SHP77 treated with DMSO at 0.1 percent for 48 hours (cell line): Measurements from ENCODE around the gene MLLT1.

ENCODE experiments used
- DNase-seq: peaks from one replicate; lab custom pipeline; 2025; lab: John Stamatoyannopoulos, UW

Gene MLLT1

DNA sequence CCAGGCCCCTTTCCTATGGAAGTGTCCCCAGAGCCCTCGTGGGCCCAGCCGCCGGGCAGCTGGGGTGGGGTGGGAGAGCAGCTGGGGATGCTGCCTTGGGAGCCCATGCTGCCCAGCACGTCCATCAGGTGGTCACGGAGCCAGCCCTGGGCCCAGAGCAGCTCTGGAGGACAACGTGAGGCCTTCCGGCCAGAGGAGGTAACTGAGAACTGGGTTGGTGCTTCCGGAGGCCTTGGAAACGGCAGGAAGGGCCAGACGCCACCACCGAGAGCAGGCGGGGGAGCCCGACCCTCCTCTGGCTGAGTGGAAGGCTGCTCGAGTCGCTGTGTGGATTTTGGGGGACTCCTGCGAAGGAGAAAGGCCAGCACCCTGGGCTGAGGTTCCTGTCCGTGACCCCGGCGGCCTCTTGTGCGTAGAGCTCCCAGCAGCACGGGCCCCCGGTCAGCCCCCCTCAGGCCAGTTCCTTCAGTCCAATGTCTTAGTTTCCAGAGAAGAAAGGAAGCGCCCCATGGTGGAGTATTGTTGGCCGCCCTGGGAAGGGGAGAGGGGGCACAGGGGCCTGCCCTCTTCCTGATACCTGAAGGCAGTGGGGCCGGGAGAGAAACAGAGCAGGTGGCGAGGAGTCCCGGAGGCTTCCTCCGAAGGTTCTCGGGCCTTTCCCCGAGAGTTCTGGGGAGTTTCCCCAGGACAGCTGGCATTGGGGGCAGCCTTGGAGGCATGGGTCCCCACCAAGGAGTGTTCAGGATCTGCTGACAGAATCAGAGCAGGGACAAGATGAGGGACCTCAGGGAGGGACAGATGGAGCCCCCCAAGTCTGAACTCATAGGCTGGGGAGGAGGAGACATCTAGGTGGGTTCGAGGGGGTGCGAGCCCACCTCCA is 68.8 kb downstream of the MLLT1 start:
- DNase-seq, result no peak

DNA sequence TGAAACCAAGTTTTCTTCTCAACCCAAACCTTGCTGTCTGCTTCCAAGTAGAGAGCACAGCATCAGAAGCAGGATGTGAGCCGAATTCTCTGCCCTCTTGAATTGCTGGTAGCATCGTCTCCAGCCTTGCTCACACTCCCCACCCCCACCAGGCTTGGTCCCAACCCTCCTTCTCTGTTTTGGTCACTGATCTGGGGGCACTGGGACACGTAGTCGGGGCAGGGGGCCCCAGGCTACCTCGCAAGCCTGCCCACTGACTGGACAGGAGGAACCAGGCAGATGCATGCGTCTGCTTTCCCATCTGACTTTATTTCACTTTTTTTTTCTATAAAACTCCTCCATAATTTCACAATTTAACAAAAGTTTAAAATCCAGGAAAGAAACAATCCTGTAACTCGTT is 69.7 kb downstream of the MLLT1 start:
- DNase-seq, result no peak

DNA sequence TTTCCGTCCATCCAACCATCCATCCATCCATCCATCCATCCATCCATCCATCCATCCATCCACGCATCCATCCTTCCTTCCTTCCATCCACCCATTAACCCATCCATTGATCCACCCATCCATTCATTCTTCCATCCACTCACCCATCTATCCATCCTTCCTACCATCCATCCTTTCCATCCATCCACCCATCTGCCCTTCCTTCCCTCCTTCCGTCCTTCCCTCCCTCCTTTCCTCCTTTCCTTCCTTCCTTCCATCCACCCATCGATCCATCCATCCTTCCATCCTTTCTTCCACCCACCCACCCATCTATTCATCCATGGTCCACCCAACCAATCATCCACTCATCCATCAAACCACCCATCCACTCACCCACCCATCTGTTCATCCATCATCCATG is 70.1 kb downstream of the MLLT1 start:
- DNase-seq, result no peak

DNA sequence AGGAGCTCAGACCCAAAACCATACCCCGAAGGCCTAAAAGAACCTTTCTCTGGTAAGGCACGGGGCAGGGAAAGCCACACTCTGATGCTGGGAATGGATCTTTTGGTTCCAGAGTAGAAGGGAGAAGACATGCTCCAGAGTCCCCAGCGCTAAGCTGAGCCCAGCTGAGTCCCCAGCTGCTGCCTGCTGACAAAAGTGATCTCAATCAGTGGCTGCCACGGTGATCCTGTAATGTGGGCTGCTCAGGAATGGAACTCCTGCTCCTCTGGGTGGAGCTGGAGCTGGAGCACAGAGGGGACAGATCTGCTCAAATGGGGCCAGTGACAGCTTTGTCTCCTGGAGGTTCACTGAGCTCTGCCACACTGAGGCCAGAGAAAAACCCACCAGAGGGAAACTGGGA is 70.5 kb downstream of the MLLT1 start:
- no peak for DNase-seq

DNA sequence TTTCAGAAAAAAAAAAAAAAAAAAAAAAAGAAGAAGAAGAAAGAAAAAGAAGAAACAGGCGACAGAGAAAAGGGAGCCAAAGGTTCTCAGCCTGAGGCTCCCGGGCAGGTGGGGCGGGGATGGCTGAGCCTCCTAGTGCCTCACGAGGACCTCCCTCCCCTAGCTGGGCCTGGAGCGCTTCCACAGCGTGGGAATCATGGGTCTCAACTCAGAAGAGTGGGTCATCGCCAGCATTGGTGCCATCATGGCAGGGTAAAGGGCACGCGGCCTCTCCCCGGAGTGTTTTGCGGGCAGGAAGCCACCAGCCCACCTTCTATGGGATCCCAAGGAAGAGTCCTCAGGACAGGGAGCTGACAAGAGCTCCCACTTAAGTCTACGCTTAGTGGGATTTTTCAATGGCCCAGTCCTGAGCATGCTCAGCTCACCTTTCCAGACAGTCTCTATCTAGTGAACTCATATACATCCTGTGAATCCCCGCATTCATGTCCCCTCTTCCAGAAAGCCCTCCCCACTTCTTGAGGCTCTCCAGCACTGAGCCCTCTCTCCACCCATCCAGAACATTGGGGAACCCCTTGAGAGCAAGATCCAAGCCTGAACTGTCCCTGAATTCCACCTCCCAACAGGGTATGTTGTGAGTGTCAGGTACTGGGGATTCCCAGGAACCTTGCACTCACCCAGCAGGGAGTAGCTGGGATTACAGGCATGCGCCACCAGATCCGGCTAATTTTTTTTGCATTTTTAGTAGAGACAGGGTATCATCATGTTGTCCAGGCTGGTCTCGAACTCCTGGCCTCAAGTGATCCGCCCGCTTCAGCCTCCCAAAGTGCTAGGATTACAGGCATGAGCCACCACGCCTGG is 74.7 kb downstream of the MLLT1 start:
- DNase-seq, result no peak

DNA sequence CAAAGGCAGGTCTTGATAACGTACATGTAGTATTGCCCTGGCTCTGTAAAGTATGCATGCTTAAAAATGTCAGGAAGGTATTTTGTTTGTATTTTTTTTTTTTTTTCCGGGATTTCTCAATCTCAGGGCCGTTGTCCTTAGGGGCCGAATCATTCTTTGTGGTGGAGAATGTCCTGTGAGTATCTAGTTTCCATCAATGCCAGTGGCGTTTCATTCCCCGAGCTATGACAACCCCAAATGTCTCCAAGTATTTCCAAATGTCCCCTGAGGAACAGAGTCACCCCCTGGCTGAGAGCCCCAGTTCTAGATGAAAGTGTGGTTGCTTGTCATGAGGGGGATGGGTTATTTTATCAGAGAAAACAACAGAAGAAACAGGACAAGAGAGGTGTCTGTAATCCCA is 75.6 kb downstream of the MLLT1 start:
- no peak for DNase-seq

DNA sequence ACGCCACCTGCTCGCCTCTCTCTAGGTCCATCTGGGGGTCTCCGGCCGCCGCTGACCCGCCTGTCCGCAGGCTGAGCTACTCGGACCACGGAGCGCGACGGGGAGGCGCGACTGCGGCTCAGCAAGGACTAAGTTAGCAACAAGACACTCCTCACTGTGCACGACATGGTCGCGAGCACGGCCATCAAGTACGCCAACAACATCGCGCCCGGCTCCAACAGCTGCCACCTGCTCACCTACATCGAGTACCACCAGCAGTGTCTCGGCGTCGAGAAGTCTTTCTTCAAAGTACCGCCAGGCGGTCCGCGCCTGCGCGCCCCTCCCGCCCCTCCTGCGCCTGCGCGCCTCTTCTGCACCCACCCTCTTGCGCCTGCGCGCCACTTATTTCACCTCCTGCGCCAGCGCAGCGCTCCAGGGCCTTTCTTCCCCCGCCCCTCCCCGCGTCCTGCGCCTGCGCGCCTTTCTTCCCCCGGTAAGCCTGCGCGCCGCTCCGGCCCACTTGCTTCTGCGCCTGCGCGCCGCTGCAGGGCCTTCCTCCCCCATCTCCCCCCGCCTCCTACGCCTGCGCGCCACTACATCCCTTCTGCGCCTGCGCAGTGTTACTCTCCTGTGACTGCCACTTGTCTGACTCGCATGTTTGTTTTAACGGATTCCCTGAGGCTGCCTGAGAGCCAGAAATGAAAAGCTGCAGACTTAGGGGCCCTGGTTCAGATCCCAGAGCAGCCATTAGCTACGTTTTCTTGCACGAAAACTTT is 80.4 kb downstream of the MLLT1 start:
- DNase-seq, result peak; percentile 99

DNA sequence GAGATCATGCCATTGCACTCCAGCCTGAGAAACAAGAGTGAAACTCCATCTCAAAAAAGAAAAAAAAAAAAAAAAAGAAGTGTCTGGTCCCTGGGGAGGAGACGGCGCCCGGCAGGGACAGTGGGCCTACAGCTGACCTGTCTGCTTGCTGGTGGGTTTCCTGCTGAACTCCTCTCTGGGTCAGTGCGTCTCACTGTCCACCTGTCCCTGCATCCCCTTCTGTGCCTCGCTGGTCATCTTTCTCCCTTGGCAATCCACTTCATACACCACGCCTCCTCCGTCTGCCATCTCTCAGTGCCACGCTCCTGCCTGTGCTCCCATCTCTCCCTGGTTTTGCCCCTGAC is 80.9 kb downstream of the MLLT1 start:
- DNase-seq, result no peak

DNA sequence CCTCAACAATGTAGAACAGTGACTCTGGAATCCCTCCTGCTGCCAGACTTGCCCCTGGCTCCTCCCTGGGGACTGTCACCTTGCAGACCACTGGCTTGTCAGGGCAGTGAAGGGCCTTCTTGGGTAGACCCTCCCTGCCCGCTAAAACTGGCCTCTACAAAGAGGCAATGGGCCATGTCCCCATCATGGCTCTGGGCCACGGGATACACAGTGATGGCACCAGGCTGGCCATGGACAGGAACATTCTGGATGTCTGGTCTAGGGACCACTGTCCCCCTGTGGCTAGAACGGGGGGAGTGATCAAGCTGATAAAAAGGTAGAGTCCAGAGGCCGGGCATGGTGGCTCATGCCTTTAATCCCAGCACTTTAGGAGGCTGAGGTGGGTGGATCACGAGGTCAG is 83.4 kb downstream of the MLLT1 start:
- DNase-seq, result no peak

DNA sequence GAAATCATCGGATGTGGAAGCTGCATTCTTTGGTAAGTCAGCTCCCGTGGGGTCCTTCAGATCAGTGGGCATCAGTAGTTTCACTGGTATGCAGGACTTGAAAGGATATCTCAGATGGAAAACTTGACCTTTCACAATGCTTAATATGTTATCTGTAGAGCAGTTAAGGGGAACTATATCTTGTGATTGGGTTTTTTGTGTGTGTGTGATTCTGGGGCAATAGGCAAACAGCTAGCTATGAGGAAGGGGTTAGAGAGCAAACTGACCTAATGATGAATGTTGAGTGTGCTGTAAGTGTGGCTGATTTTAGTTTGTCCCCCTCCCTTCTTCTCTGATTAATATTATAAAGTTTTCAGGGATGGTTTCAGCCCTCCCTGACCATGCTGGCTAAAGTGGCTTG is 91.0 kb downstream of the MLLT1 start:
- no peak for DNase-seq

DNA sequence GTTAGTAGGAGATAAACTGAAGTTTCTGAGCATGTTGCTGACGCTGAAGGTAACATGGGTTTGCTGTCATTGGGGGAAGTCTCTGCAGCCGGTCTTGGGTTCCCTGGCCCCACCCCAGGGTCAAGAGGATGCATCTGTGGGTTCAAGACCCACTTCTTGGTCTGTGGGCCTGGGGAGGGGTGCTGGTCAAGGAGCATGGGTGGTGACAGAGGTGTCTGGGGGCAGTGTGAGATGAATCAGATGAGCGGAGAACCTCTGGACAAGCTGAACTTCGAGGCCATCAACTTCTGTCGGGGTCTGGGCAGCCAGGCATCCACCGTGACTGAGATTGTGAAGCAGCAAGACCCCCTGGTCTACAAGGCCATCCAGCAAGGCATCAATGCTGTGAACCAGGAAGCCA is 92.4 kb downstream of the MLLT1 start:
- DNase-seq, result no peak

DNA sequence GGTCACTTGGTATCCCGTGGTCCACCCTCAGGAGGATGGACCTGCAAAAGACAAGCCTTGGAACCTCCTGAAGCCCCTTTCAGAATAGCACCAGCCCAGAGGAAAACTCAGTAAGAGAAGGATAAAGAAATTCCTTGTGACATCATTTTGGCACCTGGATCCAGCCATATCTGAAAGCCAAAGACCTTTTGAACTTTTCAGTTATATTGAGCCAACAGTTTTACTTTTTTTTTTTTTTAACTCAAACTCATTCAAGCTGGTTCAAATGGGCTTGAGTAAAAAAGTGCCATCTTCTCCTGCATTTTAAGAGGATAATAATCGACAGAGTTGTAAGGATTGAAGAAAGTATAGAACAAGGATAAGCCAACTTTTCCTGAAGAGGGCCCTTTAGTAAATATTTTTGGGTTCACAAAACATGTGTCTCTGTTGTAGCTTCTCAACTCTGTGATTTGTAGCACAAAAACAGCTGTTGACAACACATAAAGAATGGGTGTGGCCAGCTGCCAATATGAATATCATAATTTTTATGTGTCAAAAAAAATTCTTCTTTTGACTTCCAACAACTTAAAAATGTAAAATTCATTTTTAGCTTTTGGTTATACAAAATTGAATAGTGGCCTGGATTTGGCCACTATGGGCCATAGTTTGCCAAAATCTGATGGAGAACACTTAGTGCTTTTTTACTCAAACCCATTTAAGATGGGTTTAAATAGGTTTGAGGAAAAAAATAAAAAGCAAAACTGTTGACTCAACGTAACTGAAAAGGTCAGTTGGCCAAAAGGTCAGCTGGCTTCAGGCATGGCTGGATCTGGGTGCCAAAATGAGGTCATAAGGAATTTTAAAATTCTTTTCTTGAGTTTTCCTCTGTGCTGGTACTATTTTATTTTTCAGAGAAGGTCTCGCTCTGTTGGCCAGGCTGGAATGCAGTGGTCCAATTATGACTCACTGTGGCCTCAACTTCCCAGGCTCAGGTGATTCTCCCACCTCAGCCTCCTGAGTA is 93.6 kb downstream of the MLLT1 start:
- no peak for DNase-seq

DNA sequence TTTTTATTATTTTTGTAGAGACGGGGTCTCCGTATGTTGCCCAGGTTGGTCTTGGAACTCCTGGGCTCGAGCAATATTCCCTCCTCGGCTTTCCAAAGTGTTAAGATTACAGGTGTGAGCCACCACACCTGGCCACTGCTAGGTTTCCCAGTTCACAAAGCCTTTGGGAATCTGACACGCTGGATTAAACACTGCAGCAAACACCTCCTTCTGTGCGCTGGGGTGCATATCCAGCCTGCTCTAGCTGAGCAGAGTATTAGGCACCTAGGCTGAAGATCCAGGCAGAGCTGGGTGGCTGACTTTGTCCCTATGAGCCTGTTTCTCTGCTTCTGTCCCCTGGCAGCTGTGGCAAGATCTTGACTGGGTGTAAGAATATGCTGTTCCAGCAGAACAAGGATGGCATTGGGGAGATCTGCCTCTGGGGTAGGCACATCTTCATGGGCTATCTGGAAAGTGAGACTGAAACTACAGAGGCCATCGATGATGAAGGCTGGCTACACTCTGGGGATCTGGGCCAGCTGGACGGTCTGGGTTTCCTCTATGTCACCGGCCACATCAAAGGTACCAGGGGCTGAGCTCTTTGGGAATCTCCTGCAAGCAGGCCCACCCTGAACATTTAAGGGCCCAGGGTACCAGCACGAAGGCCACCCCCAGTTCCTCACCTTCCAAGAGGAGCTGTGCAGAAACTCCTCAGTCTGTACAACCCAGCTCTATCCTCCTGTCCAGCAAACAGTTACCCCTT is 94.5 kb downstream of the MLLT1 start:
- no peak for DNase-seq

DNA sequence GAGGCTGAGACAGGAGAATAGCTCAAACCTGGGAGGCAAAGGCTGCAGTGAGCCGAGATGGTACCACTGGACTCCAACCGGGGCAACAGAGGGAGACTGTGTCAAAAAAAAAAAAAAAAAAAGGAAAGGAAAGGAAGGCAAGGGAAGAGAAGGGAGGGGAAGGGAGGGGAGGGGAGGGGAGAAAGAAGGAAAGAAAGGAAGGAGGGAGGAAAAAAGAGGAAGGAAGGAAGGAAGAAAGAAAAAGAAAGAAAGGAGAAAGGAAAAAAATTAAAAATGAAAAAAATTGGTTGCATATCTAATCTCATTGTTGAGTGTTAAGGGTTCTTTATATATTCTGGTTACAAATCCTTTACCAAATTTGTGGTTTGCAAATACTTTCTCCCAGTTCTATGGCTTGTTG is 98.7 kb downstream of the MLLT1 start:
- no peak for DNase-seq

DNA sequence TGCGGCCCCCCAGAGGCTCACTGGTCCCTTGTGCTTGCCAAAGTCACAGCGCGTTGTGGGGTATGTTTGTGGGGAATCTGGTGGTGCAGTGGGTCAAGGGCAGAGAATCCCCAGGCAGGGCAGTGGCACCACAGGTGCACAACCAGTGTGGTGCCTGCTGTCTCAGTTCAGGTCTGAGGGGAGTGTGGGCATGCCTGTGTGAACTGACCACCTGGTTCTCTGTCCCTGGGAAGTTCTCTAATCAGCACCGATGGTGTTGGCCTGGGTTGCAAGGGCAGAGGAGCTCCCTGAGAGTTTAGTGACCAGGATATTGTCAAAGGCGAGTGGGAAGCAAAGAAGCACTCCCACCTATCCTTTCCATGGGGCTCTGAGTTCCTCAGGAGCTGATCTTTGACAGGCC is 106.6 kb downstream of the MLLT1 start:
- no peak for DNase-seq

DNA sequence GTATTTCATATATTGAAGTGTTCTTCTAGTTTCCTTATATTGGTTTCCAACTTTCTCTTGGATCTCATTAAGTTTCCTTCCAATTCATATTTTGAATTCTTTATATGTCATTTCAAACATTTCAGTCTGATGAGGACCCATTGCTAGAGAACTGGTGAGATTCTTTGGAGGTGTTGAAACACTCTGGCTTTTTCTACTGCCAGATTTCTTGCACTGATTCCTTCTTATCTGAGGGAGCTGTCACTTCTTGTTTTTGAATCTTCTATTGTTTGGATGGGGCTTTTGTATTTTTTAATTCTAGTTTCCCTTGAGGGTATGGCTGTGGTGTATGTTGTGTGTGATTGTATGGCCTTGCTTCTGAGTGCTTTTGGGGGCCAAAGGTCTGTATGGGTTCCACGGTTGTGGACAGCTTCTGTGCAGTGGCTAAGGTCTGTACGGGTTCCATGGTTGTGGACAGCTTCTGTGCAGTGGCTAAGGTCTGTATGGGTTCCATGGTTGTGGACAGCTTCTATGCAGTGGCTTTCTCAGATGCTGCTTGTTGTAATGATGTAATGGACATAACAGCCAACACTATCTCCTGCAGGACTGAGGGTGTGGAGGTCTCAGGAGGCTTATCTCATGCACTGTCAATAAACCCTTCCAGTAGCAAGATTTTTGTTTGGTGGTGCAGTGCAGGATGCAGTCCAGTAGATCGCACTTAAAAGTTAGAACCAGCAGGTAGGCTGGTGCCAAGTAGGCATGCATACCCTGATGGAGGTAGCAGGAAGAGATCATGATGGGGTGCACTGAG is 107.5 kb downstream of the MLLT1 start:
- DNase-seq, result no peak

DNA sequence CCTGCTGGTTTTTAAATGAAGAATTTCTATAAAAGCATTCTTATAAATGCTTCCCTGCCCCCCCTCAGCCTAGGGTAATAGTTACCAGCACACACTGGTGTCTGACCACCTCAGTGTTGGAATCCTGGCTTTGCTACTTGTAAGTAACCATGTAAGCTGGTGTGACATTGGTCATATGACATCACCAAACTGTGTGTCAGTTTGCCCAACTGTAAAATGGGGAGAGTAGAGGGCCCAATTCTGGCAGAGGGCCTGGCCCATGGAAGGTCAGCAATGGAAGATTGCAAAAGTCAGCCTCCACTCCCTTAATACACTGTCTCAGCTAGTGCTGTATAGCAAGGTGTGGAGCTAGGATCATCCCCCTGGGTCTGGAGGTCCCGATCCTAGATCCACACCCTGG is 112.7 kb downstream of the MLLT1 start:
- no peak for DNase-seq

DNA sequence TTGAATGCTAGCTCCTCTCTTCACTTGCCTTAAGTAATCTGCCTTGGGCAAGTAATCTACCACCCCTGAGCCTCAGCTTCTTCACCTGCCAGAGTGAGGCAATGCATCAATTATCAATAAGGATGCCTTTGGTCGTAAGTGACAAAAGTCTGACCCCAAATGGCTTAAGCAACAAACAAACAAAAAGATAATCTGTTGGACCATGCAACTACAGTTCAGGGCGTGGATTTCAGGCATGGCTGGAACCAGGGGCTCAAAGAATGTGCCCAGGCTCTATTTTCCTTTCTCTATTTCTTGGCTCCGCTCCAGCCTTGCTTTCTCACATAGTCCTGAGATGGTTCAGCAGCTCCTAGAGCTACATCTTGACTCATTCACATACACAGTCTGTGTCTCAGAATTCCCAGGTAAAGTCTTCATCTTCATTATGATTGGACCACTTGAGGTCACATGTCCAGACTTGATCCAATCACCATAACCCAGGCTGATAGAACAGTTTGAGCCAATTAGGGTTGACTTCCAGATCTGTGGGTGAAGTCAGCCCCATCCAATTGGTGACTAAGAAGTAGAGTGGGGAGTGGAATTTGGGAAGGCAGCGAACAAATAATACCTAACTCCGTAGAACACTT is 114.8 kb downstream of the MLLT1 start:
- DNase-seq, result no peak

DNA sequence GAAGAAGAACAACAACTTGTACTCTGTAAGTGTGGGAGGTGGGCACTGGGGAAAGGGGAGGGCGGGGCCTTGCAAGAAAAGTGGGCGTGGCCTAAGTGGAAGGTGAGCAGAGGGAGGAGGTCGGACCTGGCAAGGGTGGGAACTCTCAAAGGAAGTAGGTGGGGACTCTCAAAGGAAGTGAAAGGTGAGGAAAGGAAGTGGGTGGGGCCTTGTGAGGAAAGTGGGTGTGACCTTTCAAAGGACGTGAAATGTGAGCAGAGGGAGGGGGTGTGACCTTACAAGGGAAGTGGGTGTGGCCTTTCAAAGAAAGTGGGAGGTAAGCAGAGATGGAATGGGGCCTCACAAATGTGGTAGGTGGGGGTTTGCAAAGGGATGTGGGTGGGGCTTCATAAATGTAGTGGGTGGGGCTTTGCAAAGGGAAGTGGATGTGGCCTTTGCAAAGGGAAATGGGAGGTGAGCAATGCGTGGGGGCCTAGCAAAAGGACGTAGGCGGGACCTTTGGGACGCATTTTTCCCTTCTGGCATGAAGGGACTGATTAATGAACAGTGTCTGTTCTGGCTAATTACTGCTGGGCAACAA is 118.4 kb downstream of the MLLT1 start:
- DNase-seq, result no peak
